Muscle of leg (tissue), 11 donors: Measurements from ENCODE around the gene TSLP. TPM values are rescaled to one million over a fixed set of nuclear protein-coding genes. Genes with fewer than 3 reads are reported as not detected.

Source experiments
- DNase-seq: peaks from one replicate; pipeline ENCODE4 v3.0.0; 2013
- H3K27ac ChIP-seq: one replicate; pipeline ENCODE4 v1.5.1; 2013; ENCODE audit warnings: mild to moderate bottlenecking, low read length, control low read depth
- H3K27me3 ChIP-seq: one replicate; pipeline ENCODE4 v1.6.1; 2013; ENCODE audit warnings: low read length; ENCODE audit not compliant: control insufficient read depth, insufficient read depth
- H3K36me3 ChIP-seq: one replicate; pipeline ENCODE4 v1.6.1; 2013; ENCODE audit warnings: low read length; ENCODE audit not compliant: control insufficient read depth, insufficient read depth
- H3K4me1 ChIP-seq: one replicate; pipeline ENCODE4 v1.6.1; 2013; ENCODE audit warnings: low read length; ENCODE audit not compliant: control insufficient read depth, insufficient read depth
- H3K4me3 ChIP-seq: one replicate; pipeline ENCODE4 v1.5.1; 2013; ENCODE audit warnings: low read length, control low read depth
- H3K9me3 ChIP-seq: replicated peaks from 2 replicates; pipeline ENCODE4 v1.6.1; 2013; ENCODE audit warnings: low read depth, low read length; ENCODE audit not compliant: control insufficient read depth
- WGBS: methylation state at CpG from one replicate; pipeline ENCODE4 v1.1.5; 2013; ENCODE audit warnings: missing lambda C conversion rate; ENCODE audit not compliant: insufficient coverage; 5-methylcytosine and 5-hydroxymethylcytosine counted together
- polyA plus RNA-seq, 8 donors: library from polyadenylated mRNA; unstranded; fragments of 120-200 nt; gene quantifications; one replicate each; pipeline versions ENCODE4 v1.2.1 to v1.2.3, GENCODE V29; 2013; ENCODE audit warnings: inconsistent platforms in 1 of 8, low replicate concordance in 1 of 8; ENCODE audit not compliant: insufficient read length in 8 of 8, insufficient read depth in 1 of 8
- total RNA-seq: library from RNA; stranded (reverse); fragments of 120-200 nt; gene quantifications from one replicate; pipeline ENCODE4 v1.2.4, GENCODE V29; 2013

Gene TSLP
- total and polyA plus RNA-seq, 9 donors = 0.09 to 0.37 (median 0.26) TPM

GRCh38 chr5:111119221-111119620 lies 47.7 kb downstream of the TSLP start:
- Histone ChIP-seq H3K4me1 (no peaks in the 10 kb centered on the region), H3K27ac (no peak overlapping the region), H3K4me3 (no peak overlapping the region), H3K9me3 (no peaks in the 10 kb centered on the region), H3K27me3 (no peaks in the 10 kb centered on the region), H3K36me3 (peaks cover 27% of the 10 kb centered on the region)
- peak; percentile 62 for DNase-seq
- WGBS = no CpG with 5 or more reads among the region's 2 CpGs

- H3K36me3 ChIP-seq = peaks cover 27% of the 10 kb centered on the region
- no peaks in the 10 kb centered on the region for H3K9me3 ChIP-seq
- no peak overlapping the region for H3K4me3 ChIP-seq
- no peaks in the 10 kb centered on the region for H3K4me1 ChIP-seq
- no CpG with 5 or more reads among the region's 2 CpGs for WGBS
- H3K27ac ChIP-seq = no peak overlapping the region
- H3K27me3 ChIP-seq = no peaks in the 10 kb centered on the region
- no peak for DNase-seq
Measured at GRCh38 chr5:111119856-111120255, 48.3 kb downstream of the TSLP start.

GRCh38 chr5:111120911-111121310 lies 49.4 kb downstream of the TSLP start:
- no CpG with 5 or more reads among the region's 2 CpGs for WGBS
- Histone ChIP-seq H3K4me3 (no peak overlapping the region), H3K36me3 (peaks cover 30% of the 10 kb centered on the region), H3K4me1 (no peaks in the 10 kb centered on the region), H3K27me3 (no peaks in the 10 kb centered on the region), H3K9me3 (no peaks in the 10 kb centered on the region), H3K27ac (no peak overlapping the region)
- no peak for DNase-seq

- Histone ChIP-seq H3K27ac (no peak overlapping the region), H3K4me3 (no peak overlapping the region), H3K4me1 (no peaks in the 10 kb centered on the region), H3K36me3 (peaks cover 30% of the 10 kb centered on the region), H3K9me3 (no peaks in the 10 kb centered on the region), H3K27me3 (no peaks in the 10 kb centered on the region)
- no peak for DNase-seq
Measured at GRCh38 chr5:111121926-111122325, 50.4 kb downstream of the TSLP start.

GRCh38 chr5:111122398-111122797 lies 50.9 kb downstream of the TSLP start:
- no CpG with 5 or more reads among the region's 2 CpGs for WGBS
- no peak overlapping the region for H3K4me3 ChIP-seq
- H3K27me3 ChIP-seq = no peaks in the 10 kb centered on the region
- peaks cover 28% of the 10 kb centered on the region for H3K36me3 ChIP-seq
- H3K4me1 ChIP-seq = no peaks in the 10 kb centered on the region
- H3K9me3 ChIP-seq = no peaks in the 10 kb centered on the region
- H3K27ac ChIP-seq = no peak overlapping the region
- no peak for DNase-seq

- Histone ChIP-seq H3K27ac (no peak overlapping the region), H3K27me3 (no peaks in the 10 kb centered on the region), H3K4me3 (no peak overlapping the region), H3K4me1 (no peaks in the 10 kb centered on the region), H3K36me3 (peaks cover 23% of the 10 kb centered on the region), H3K9me3 (no peaks in the 10 kb centered on the region)
- WGBS = no CpG with 5 or more reads among the region's 1 CpG
- no peak for DNase-seq
Measured at GRCh38 chr5:111124793-111125192, 53.3 kb downstream of the TSLP start.

- Histone ChIP-seq H3K27ac (no peak overlapping the region), H3K36me3 (peaks cover 15% of the 10 kb centered on the region)
- WGBS = no CpG with 5 or more reads among the region's 3 CpGs
Measured at GRCh38 chr5:111126896-111127295, 55.4 kb downstream of the TSLP start.

More at GRCh38 chr5:111126896-111127295, 55.4 kb downstream of the TSLP start:
- Histone ChIP-seq H3K27me3 (no peaks in the 10 kb centered on the region), H3K4me1 (no peaks in the 10 kb centered on the region), H3K4me3 (no peak overlapping the region), H3K9me3 (no peaks in the 10 kb centered on the region)
- DNase-seq = no peak

Other genes with a start within 250 kb of the TSLP start
- 27.3 TPM for gene WDR36, start 20.6 kb downstream of the TSLP start, total RNA-seq
- 10 to 100 TPM; 11.2 to 18.8 (median 14.3) TPM for gene WDR36, start 20.6 kb downstream of the TSLP start, polyA plus RNA-seq
- 7.5 TPM for gene CAMK4, start 152.7 kb downstream of the TSLP start, total RNA-seq
- 1 to 10 TPM; 4.6 to 7.0 (median 5.8) TPM for gene CAMK4, start 152.7 kb downstream of the TSLP start, polyA plus RNA-seq